ENCODE results near the gene MCF2L2.

- no peak for TF ChIP-seq ASH2L (IDR thresholded peaks at IDR 0.05; ENCODE audit: insufficient read length, low read depth, low read length)
- TF ChIP-seq BCLAF1 (IDR thresholded peaks at IDR 0.05): no peak
- TF ChIP-seq ZNF564 (CRISPR knock-in tag; IDR thresholded peaks at IDR 0.05): no peak
These were observed 269.8 kb downstream of the MCF2L2 start for GRCh38 chr3:183158551-183159006.

All from HepG2 (cell line).